Activated CD8-positive, alpha-beta memory T cell treated with anti-CD3 and anti-CD28 coated beads for 4 hours (primary cell): ENCODE measurements around the gene ANO2.
A peak's percentile ranks its signal among the peaks of the same experiment; 100 is the strongest.

Experiments used
- DNase-seq, 2 donors: peaks; one replicate each; pipeline ENCODE4 v3.0.0-alpha.2; 2020; ENCODE audit warnings: low read depth in 2 of 2

Gene ANO2

DNA sequence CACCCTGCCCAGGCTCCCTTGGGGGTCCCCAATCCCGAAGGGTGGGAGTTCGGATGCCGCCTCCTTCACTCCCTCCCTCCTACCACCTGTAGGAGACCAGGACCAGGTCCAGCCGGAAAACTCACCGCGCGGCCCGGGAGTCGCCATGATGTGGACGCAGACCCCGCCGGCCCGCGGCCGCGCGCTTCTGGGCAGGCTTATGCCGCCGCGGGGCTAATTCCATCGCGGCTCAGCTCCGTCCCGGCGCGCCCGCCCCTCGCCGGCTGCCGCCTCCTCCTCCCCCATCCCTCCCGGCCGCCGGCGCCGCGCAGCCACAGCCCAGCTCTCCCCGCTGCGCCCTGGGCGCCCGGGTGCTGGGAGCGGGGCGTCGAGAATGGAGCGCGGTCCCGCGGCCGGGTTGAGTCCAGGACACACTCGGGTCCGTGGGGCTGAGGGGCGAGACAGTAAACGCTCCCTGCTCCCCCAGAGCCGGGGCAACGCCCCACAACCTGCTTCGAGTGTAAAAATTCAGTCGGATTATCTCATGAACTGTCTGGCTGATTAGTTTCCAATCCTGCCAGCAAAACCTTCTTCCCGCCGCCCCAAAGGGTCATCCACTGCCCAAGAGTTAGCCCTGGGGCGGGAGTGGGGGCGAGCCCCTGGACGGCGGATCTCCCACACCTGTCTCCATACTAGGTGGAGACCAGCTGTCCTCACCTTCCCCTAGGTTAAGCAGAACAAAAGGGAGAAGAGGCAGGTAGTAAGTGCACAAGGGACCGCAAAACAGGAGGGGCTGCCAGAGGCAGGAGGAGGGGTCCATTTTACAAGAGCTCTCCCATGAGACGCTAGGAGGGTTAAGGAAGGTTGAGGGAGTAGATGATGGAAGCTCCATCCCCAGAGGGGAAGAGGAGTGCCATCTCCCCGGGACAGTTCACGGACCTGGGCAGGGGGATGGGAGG lies at the start of gene ANO2:
Gene ANO2 (minus strand): TSS at position 189 of the 938 bp plus-strand sequence. CDS start 42 bp downstream, at position 147.
- DNase-seq = no peak

DNA sequence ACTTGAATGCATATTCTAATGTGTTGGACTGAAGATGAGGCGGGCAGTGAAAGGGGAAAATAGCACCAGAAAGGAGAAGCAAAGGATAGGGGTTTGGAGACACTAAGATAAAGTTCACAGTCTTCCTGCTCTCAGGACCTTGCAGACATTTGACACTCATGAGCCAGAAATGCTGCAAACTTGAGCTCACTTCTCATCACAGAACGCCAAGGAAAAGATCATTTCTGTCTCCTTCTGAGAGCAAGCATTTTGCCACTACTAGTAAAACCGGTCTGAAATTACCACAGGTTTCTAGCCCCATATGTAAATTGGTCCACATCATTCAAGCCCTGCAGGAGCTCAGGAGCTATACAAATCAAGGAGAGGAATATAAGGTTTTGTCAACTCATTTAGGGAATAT lies 44.6 kb upstream of the ANO2 start:
- no peak for DNase-seq

DNA sequence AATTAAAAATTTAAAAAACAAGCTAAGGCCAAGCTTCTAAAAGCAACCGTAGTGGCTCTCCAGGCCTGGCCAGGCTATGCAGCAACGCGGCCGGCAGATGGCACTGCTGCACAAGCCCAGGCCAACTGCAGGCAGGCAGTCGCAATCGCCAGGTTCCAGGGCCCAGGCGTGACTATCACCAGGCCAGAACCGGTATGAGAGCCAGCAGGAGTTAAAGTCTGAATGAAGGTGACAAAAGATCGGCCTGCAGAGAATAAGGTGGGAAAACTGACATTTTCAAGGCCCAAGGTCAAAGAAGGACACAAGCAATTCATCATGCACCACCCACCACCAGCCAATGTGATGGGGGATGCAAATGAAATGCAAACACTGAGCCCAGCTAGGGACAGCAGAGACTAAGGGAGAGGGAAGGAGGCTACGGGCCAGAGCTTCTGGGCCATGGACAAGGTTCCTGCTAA lies 43.6 kb upstream of the ANO2 start:
- DNase-seq = peak; percentile 20 to 40

DNA sequence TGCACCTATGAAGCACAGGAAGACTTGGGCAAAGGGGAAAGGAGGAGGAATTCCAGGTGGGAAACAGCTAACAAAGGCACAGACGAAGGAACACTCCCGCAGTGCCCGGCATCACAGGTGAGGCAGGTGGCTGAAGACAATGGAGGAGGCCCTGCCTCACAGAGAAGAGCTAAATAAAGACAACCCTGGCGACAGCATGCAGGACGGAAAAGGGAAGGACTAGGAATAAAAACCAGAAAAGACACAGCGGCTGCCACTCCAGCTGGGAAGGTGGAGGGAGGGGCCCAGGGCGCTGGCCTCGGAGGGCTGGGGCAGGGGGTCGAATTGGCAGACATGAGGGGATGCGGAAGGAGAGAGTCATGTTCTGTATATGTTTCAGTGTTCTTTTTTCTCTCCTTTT lies 43.0 kb upstream of the ANO2 start:
- no peak for DNase-seq

DNA sequence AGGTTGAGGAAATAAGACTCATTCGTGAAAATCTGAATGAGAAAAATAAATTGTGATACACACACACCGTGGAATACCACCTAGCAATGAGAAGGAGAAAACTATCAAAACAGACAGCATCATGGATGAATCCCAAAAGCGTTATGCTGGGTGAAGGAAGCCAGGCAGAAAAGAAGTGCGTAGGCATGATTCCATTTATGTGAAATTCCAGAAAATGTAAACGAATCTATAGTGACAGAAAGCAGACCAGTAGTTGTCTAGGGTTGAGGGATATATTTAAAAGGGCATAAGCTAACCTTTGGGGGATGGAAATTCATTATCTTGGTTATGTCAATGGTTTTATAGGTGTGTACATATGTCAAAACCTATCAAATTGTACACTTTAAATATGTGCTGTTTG lies 42.5 kb upstream of the ANO2 start:
- DNase-seq = no peak

- DNase-seq = no peak
Observed at GRCh38 chr12:5985471-5985870, 40.4 kb upstream of the ANO2 start.

DNA sequence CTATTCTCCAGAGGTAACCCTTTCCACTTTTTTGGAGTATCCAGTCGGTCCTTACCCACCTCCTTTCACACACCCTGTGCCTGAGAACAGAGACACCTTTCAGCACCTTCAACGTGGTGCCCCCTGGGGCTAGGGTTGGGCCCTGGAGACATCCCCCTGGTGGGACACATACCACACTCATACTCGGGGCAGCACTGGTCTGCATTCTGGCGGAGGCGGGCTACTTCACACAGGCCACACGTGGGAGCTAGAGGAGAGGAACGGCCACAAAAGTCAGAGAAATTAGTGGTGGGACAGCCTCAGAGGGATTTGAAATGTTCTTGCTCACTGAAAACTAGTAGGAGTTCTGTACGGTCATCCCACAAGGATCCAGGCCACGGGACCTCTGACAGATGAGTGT lies 39.8 kb upstream of the ANO2 start:
- no peak for DNase-seq

- DNase-seq = no peak
Observed at GRCh38 chr12:5982106-5982505, 37.0 kb upstream of the ANO2 start.

GRCh38 chr12:5977556-5977955 lies 32.5 kb upstream of the ANO2 start:
- DNase-seq = no peak

- no peak for DNase-seq
Observed at GRCh38 chr12:5976711-5977110, 31.7 kb upstream of the ANO2 start.

DNA sequence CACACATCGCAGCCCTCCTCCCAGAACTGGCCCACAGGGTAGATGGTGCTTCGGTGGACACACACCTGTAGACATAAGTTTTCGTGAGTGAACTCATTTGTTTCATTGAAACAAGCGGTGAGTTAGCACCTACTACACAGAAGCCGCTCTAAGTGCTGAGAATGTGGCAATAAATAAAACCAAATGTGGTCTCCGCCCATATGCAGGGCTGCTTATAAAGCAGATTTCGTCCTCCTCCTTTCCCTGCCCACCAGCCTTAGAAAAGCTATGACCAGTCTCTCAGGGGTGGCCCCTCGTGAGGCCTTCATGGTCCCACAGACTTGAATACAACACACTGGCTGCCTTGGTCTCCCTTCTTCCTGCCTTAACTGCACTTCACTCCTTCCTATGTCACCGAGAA lies 31.1 kb upstream of the ANO2 start:
- DNase-seq = no peak

DNA sequence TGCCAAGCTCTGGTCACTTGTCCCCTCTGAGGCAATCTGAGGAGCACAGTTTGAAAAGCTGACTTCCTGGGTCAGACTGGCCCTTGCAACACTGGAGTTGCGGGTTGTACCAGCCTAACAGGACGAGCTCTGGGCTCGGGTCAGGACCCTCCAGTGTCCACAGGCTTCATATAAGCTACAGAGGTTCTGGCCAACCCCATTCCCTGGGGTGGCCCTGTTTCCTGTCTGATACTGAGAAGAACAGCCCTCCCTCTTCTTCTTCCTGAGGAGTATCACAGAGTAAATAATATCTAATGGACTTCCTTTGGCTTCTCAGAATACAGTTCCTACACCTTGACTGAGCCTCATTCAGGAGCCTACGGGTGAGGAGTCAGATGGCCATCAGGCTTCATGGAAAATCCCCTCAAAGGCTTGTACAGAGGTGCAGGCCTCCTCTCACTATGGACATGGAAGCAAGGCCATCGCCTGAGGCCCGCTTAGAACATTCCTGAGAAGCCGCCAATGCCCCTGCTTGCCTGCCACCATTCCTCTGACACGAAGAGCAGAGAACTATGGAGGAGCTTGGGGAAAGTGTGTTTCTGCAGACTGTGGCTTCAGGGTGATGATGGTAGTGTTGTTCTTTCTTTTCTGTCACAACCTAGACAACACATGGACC lies 28.5 kb upstream of the ANO2 start:
- DNase-seq = no peak

- DNase-seq = no peak
Observed at GRCh38 chr12:5972387-5972786, 27.3 kb upstream of the ANO2 start.

DNA sequence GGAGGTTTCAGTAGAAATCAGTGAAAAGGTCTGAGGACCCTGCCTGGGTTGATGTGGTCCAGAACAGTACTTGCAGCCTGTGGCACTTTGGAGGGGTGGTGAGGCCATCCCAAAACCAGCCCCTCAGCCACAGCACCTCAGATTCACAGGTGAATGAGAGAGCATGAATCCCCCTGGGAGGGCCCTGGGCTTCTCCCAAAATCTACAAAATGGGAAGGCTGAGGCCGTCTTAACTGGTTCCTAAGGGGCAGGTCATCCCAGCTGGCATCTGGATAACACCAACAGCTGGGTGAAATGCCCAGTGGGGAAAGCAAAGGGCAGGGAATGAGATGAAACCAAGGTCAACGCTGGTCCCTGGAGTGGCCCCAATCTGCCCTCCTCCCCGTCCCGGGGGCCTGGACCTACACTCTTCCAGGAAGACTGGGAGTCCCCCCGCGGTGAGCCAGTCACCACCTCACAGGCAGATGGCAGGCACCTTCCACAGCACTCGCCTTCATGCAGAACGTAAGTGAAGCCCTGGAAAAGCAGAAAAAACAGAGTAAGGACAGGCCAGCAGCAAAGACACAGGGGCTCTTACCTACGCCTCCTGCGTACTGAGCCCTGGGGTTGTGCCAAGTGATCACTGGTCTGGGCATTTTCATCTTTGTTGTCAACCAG lies 26.3 kb upstream of the ANO2 start:
- no peak for DNase-seq

DNA sequence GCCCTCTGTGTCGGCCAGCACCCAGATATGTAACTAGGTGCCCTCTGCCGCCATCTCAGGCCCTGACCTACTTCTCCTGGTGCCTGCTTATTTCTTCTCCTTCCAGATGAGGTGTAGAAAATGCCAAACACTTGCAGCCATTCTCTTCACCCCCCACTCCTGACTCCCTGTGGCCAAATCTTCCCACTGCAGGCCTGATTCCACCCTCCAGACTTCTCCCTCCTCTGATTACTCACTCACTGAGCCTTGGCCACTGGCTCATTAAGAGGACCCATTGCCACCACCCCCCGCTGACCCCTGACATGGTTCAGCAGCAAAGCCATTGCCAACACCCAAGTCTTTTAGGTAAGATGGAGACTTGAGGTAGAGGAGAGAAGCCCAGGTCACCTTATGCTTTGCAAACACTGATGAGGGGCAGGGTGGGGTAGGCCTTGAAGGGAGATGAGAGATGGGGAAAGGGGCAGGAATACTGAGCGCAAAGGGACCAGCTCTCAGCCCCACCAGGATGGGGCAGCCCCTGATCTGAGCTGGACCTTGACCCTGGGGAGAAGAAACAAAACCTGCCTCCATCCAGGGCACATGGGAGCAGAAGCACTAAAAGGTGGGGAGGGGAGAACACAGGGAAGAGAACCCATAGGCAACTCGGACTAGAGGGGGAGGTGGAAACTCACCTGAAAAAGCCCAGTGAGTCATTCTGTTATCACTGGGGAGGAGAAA lies 25.1 kb upstream of the ANO2 start:
- DNase-seq = no peak

DNA sequence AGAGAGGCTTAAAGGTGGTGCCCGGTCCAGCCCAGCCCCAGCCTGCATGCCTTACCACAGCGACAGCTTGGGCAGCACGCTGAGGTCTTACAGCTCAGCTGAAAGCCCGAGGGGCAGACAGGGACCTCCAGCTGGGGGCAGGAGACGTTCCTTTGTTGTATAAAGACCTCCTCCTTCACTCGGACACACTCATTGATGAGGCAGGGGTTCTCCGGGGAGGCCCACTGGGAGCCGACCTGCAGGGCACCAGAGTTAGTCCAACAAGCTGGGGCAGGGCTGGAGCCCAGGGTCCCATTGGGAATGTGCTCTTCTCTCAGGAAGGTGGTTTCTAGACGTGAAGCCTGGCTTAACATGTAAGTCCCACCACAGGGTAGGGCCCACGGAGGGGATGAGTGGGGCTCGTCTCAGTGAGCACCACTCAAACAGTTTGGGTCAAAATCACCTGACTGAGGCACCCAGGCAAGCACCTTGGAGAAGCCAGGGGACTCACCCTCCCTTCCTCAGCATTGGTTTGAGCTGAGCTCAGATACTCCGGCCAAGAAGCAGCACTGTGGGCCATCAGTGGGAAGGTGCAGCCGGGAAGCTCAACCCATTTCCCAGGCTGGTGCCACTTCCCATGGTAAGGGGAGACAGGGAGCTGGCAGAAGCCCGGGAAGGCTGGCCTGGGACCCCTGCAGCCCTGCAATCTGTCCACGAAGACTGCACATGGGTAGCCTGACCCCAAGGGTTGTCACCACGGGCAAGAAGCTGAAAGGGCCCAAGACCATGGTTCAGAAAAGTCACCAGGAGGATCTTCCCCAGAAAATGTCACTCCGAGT lies 24.3 kb upstream of the ANO2 start:
- DNase-seq = no peak

GRCh38 chr12:5967645-5968415 lies 22.8 kb upstream of the ANO2 start:
- DNase-seq = no peak

- DNase-seq = no peak
Observed at GRCh38 chr12:5966486-5967095, 21.5 kb upstream of the ANO2 start.

GRCh38 chr12:5965950-5966383 lies 20.9 kb upstream of the ANO2 start:
- DNase-seq = no peak
